ENCODE measurements around the gene RNF148. TPM values are rescaled to one million over a fixed set of nuclear protein-coding genes. Genes with fewer than 3 reads are reported as not detected.

RNF148 gene
- total RNA-seq, 3 donors from 2014 or later = 1.3 to 11.8 (median 10.7) TPM

DNA sequence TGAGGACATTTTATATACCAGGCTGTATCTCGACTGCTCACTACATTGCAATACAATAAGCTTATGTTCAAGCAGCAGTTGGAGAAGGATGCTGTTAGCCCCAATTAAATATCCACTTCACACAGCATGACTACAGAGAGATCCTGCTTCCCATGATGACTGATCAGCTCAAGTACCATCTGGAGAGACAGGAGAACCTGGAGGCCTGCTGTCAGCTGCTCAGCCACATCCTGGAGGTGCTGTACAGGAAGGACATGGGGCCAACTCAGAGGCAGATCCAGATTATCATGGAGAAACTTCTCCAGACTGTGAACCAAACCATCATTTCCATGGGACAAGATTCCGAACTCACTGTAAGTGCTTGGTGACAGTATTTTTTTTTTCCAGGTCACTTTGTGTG lies 26.3 kb downstream of the RNF148 start:
- Histone ChIP-seq H3K27me3 (no peaks in the 10 kb centered on the region), H3K4me1 (peaks cover 0 to 5% of the 10 kb centered on the region in 2 donors), H3K27ac (no peak overlapping the region), H3K9me3 (no peaks in the 10 kb centered on the region), H3K4me3 (no peak overlapping the region), H3K36me3 (no peaks in the 10 kb centered on the region)
- TF ChIP-seq POLR2A (IDR thresholded peaks at IDR 0.05) (no peak), POLR2AphosphoS5 (IDR thresholded peaks at IDR 0.05) (no peak)
- TF ChIP-seq, protein P1, sequence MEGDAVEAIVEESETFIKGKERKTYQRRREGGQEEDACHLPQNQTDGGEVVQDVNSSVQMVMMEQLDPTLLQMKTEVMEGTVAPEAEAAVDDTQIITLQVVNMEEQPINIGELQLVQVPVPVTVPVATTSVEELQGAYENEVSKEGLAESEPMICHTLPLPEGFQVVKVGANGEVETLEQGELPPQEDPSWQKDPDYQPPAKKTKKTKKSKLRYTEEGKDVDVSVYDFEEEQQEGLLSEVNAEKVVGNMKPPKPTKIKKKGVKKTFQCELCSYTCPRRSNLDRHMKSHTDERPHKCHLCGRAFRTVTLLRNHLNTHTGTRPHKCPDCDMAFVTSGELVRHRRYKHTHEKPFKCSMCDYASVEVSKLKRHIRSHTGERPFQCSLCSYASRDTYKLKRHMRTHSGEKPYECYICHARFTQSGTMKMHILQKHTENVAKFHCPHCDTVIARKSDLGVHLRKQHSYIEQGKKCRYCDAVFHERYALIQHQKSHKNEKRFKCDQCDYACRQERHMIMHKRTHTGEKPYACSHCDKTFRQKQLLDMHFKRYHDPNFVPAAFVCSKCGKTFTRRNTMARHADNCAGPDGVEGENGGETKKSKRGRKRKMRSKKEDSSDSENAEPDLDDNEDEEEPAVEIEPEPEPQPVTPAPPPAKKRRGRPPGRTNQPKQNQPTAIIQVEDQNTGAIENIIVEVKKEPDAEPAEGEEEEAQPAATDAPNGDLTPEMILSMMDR (IDR thresholded peaks at IDR 0.05) = no peak
- intact Hi-C loops (cut with DNase I; ENCODE audit: low total_unique reads) = no loop called here
- DNase-seq (ENCODE audit: low spot score in 2 of 2) = no peak

DNA sequence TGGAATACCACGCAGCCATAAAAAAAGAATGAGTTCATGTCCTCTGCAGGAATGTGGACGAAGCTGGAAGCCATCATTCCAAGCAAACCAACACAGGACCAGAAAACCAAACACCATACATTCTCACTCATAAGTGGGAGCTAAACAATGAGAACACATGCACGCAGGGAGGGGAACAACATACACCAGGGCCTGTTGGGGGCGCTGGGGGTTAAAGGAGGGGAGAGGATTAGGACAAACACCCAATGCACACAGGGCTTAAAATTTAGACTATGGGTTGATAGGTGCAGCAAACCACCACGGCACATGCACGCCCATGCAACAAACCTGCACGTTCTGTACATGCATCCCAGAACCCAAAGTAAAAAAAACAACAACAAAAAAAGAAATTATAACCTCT lies 27.1 kb downstream of the RNF148 start:
- H3K4me1 ChIP-seq = peaks cover 0 to 5% of the 10 kb centered on the region in 2 donors
- H3K4me3 ChIP-seq = no peak overlapping the region
- H3K27ac ChIP-seq = no peak overlapping the region
- no peaks in the 10 kb centered on the region for H3K27me3 ChIP-seq
- no peak for DNase-seq (ENCODE audit: low spot score in 2 of 2)
- no peak for TF ChIP-seq POLR2AphosphoS5 (IDR thresholded peaks at IDR 0.05)
- TF ChIP-seq POLR2A (IDR thresholded peaks at IDR 0.05) = no peak
- TF ChIP-seq, protein P1 (IDR thresholded peaks at IDR 0.05) = no peak
- intact Hi-C loops (cut with DNase I; ENCODE audit: low total_unique reads) = no loop called here
- no peaks in the 10 kb centered on the region for H3K9me3 ChIP-seq
- no peaks in the 10 kb centered on the region for H3K36me3 ChIP-seq

DNA sequence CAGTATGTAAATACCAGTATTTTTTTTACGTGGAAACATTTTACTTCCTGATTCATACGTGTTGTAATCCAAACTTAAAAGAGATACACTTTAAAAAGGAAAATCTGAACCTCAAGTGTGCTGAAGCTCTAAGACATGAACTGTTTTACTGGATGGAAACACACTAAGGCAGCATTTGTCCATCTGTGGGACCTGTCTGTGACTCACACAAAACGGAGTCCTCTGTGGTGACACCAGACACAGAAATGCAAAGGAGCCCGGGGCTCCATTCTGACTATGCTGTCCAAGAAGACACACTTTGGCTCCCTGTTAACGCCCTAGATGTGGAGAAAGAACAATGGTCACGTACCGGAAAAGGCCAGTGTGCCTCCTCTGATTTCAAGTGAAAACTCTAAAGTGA lies 27.7 kb downstream of the RNF148 start:
- TF ChIP-seq, protein P1 (IDR thresholded peaks at IDR 0.05) = no peak
- TF ChIP-seq POLR2AphosphoS5 (IDR thresholded peaks at IDR 0.05) (no peak), POLR2A (IDR thresholded peaks at IDR 0.05) (no peak)
- Histone ChIP-seq H3K36me3 (no peaks in the 10 kb centered on the region), H3K9me3 (no peaks in the 10 kb centered on the region), H3K4me1 (peaks cover 0 to 5% of the 10 kb centered on the region in 2 donors), H3K27ac (peak overlapping the region; percentile 12 to 50), H3K27me3 (no peaks in the 10 kb centered on the region), H3K4me3 (peak overlapping the region in 1 of 3 donors; percentile 15)
- intact Hi-C loops (cut with DNase I; ENCODE audit: low total_unique reads) = no loop called here
- DNase-seq (ENCODE audit: low spot score in 2 of 2) = peak in 1 of 2 donors; percentile 27

DNA sequence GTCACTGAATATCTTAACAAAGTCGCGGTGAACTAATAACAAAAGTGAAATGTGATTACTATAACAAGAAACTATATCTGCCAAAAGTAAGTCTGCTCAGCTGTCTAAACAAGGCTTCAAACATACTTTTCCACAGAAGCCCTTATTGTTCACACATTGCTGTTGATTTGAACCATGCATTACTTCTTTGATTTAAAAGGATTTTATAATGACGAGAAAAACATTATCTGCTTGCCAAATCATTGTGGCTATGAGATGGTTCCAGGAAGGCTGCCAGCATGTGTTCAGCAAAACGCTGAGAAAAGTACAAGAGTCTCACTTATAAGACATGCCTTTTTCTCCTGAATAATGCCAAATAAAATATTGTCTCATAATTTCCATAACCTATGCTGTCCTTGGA lies 28.2 kb downstream of the RNF148 start:
- H3K36me3 ChIP-seq = no peaks in the 10 kb centered on the region
- H3K9me3 ChIP-seq = no peaks in the 10 kb centered on the region
- DNase-seq (ENCODE audit: low spot score in 2 of 2) = no peak
- TF ChIP-seq, protein P1 (IDR thresholded peaks at IDR 0.05) = no peak
- TF ChIP-seq POLR2A (IDR thresholded peaks at IDR 0.05) = no peak
- no peak for TF ChIP-seq POLR2AphosphoS5 (IDR thresholded peaks at IDR 0.05)
- peak overlapping the region; percentile 12 to 50 for H3K27ac ChIP-seq
- no peaks in the 10 kb centered on the region for H3K27me3 ChIP-seq
- intact Hi-C loops (cut with DNase I; ENCODE audit: low total_unique reads) = no loop called here
- peaks cover 0 to 5% of the 10 kb centered on the region in 2 donors for H3K4me1 ChIP-seq
- H3K4me3 ChIP-seq = peak overlapping the region in 2 of 3 donors; percentile 15 to 17

DNA sequence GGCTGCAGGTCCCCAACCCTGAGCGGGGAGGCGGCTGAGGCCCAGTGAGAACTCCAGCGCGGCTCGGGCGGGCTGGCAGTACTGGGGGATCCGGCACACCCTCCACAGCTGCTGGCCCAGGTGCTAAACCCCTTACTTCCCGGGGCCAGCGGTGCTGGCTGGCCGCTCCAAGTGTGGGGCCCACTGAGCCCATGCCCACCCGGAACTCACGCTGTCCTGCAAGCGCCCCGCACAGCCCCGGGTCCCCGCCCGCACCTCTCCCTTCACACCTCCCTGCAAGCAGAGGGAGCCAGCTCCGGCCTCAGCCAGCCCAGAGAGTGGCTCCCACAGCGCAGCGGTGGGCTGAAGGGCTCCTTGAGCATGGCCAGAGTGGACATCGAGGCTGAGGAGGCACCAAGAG lies 28.8 kb downstream of the RNF148 start:
- intact Hi-C loops (cut with DNase I; ENCODE audit: low total_unique reads) = no loop called here
- no peaks in the 10 kb centered on the region for H3K36me3 ChIP-seq
- peak overlapping the region; percentile 12 to 20 for H3K27ac ChIP-seq
- H3K27me3 ChIP-seq = no peaks in the 10 kb centered on the region
- TF ChIP-seq POLR2A (IDR thresholded peaks at IDR 0.05) (no peak), POLR2AphosphoS5 (IDR thresholded peaks at IDR 0.05) (no peak)
- TF ChIP-seq, protein P1 (IDR thresholded peaks at IDR 0.05) = no peak
- no peaks in the 10 kb centered on the region for H3K9me3 ChIP-seq
- no peak for DNase-seq (ENCODE audit: low spot score in 2 of 2)
- H3K4me3 ChIP-seq = peak overlapping the region in 1 of 3 donors; percentile 15
- H3K4me1 ChIP-seq = peaks cover 0 to 5% of the 10 kb centered on the region in 2 donors
